Activated naive CD8-positive, alpha-beta T cell treated with anti-CD3 and anti-CD28 coated beads, Interleukin-2, amount 50 U/mL, for 24 hours (primary cell): Measurements from ENCODE around the gene SDR39U1.

Experiments used
- ATAC-seq: fragments of 150-1000 bp; cut with Tn5 transposase; one replicate; pipeline ENCODE4 v1.10.0; 2021
- DNase-seq: peaks from one replicate; pipeline ENCODE4 v3.0.0; 2021
- H3K27ac Mint-ChIP-seq: one replicate; pipeline ENCODE4 v1.8.0; 2021; ENCODE audit warnings: mild to moderate bottlenecking, mixed read lengths
- H3K27me3 Mint-ChIP-seq: one replicate; pipeline ENCODE4 v1.8.0; 2021; ENCODE audit warnings: mixed read lengths
- H3K36me3 Mint-ChIP-seq: one replicate; pipeline ENCODE4 v1.8.0; 2021; ENCODE audit warnings: low read depth, mixed read lengths
- H3K4me1 Mint-ChIP-seq: one replicate; pipeline ENCODE4 v1.8.0; 2021; ENCODE audit warnings: mixed read lengths
- H3K4me3 Mint-ChIP-seq: one replicate; pipeline ENCODE4 v1.8.0; 2021; ENCODE audit warnings: mild to moderate bottlenecking, moderate library complexity, mixed read lengths
- H3K9me3 Mint-ChIP-seq: one replicate; pipeline ENCODE4 v1.8.0; 2021; ENCODE audit warnings: mixed read lengths

Gene SDR39U1

GRCh38 chr14:24415421-24416253, 26.9 kb downstream of the SDR39U1 start:
- ATAC-seq: no peak
- no peaks in the 10 kb centered on the region for H3K36me3 Mint-ChIP-seq
- H3K4me3 Mint-ChIP-seq: no peak overlapping the region
- H3K9me3 Mint-ChIP-seq: no peaks in the 10 kb centered on the region
- H3K4me1 Mint-ChIP-seq: no peaks in the 10 kb centered on the region
- DNase-seq: no peak
- H3K27me3 Mint-ChIP-seq: peaks cover 7% of the 10 kb centered on the region
- H3K27ac Mint-ChIP-seq: no peak overlapping the region

DNA sequence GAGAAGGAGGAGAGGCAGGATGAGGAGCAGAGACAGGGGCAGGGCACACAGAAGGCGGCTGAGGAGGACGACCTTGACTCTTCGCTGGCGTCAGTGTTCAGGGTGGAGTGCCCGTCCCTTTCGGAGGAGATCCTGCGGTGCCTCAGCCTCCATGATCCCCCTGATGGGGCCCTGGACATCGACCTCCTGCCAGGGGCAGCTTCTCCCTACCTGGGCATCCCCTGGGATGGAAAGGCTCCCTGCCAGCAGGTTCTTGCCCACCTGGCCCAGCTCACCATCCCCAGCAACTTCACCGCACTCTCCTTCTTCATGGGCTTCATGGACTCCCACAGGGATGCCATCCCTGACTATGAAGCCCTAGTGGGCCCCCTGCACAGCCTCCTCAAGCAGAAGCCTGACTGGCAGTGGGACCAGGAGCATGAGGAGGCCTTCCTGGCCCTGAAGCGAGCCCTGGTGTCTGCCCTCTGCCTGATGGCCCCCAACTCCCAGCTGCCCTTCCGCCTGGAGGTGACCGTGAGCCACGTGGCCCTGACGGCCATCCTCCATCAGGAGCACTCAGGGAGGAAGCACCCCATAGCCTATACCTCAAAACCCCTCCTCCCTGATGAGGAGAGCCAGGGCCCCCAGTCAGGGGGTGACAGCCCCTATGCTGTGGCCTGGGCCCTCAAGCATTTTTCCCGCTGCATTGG, 27.7 kb downstream of the SDR39U1 start:
- Mint-ChIP-seq H3K9me3 (no peaks in the 10 kb centered on the region), H3K4me3 (no peak overlapping the region), H3K27ac (no peak overlapping the region), H3K36me3 (no peaks in the 10 kb centered on the region), H3K4me1 (no peaks in the 10 kb centered on the region), H3K27me3 (peaks cover 7% of the 10 kb centered on the region)
- no peak for ATAC-seq
- DNase-seq: no peak

- H3K4me3 Mint-ChIP-seq: no peak overlapping the region
- peaks cover 7% of the 10 kb centered on the region for H3K27me3 Mint-ChIP-seq
- H3K4me1 Mint-ChIP-seq: no peaks in the 10 kb centered on the region
- H3K36me3 Mint-ChIP-seq: no peaks in the 10 kb centered on the region
- no peak overlapping the region for H3K27ac Mint-ChIP-seq
- ATAC-seq (no peak), DNase-seq (no peak)
- H3K9me3 Mint-ChIP-seq: no peaks in the 10 kb centered on the region
These were observed 28.5 kb downstream of the SDR39U1 start for GRCh38 chr14:24414077-24414476.

GRCh38 chr14:24411443-24412389, 30.9 kb downstream of the SDR39U1 start:
- DNase-seq (peak; percentile 39), ATAC-seq (peak; percentile 59)
- H3K4me3 Mint-ChIP-seq: no peak overlapping the region
- H3K27me3 Mint-ChIP-seq: no peaks in the 10 kb centered on the region
- no peak overlapping the region for H3K27ac Mint-ChIP-seq
- no peaks in the 10 kb centered on the region for H3K9me3 Mint-ChIP-seq
- H3K4me1 Mint-ChIP-seq: no peaks in the 10 kb centered on the region
- no peaks in the 10 kb centered on the region for H3K36me3 Mint-ChIP-seq

DNA sequence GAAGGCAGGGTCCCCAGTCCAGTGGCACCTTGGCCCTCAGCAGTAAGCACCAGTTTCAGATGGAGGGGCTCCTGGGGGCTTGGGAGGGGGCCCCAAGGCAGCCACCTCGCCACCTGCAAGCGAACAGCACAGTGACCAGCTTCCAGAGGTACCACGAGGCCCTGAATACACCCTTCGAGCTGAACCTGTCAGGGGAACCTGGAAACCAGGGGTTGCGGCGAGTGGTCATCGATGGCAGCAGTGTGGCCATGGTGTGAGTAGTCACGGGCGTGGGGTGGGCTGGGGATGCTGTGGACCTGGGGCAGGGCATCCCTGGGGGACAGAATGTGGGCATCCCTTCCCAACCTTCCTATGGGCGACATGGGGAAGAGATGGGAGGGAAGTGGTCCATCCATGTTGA, 32.6 kb downstream of the SDR39U1 start:
- Mint-ChIP-seq H3K36me3 (no peaks in the 10 kb centered on the region), H3K27me3 (peaks cover 2% of the 10 kb centered on the region), H3K4me1 (no peaks in the 10 kb centered on the region), H3K4me3 (no peak overlapping the region), H3K27ac (no peak overlapping the region), H3K9me3 (no peaks in the 10 kb centered on the region)
- DNase-seq: no peak
- no peak for ATAC-seq

DNA sequence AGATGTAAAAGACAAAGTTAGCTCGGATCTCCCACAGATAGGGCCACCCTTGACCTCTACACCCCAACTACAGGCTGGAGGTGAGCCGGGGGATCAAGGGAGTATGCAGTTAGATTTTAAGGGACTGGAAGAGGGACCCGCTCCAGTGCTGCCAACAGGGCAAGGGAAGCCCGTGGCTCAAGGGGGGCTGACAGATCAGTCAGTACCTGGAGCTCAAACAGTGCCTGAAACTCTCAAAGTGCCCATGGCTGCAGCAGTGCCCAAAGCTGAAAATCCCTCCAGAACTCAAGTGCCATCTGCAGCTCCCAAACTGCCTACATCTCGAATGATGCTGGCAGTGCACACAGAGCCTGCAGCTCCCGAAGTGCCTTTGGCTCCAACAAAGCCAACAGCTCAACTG, 33.4 kb downstream of the SDR39U1 start:
- H3K4me3 Mint-ChIP-seq: no peak overlapping the region
- ATAC-seq (no peak), DNase-seq (no peak)
- no peaks in the 10 kb centered on the region for H3K36me3 Mint-ChIP-seq
- H3K4me1 Mint-ChIP-seq: no peaks in the 10 kb centered on the region
- H3K27me3 Mint-ChIP-seq: peaks cover 2% of the 10 kb centered on the region
- H3K9me3 Mint-ChIP-seq: no peaks in the 10 kb centered on the region
- no peak overlapping the region for H3K27ac Mint-ChIP-seq

GRCh38 chr14:24408764-24409163, 33.8 kb downstream of the SDR39U1 start:
- no peak overlapping the region for H3K27ac Mint-ChIP-seq
- peaks cover 2% of the 10 kb centered on the region for H3K27me3 Mint-ChIP-seq
- ATAC-seq (no peak), DNase-seq (no peak)
- H3K9me3 Mint-ChIP-seq: no peaks in the 10 kb centered on the region
- H3K4me3 Mint-ChIP-seq: no peak overlapping the region
- no peaks in the 10 kb centered on the region for H3K36me3 Mint-ChIP-seq
- H3K4me1 Mint-ChIP-seq: no peaks in the 10 kb centered on the region

DNA sequence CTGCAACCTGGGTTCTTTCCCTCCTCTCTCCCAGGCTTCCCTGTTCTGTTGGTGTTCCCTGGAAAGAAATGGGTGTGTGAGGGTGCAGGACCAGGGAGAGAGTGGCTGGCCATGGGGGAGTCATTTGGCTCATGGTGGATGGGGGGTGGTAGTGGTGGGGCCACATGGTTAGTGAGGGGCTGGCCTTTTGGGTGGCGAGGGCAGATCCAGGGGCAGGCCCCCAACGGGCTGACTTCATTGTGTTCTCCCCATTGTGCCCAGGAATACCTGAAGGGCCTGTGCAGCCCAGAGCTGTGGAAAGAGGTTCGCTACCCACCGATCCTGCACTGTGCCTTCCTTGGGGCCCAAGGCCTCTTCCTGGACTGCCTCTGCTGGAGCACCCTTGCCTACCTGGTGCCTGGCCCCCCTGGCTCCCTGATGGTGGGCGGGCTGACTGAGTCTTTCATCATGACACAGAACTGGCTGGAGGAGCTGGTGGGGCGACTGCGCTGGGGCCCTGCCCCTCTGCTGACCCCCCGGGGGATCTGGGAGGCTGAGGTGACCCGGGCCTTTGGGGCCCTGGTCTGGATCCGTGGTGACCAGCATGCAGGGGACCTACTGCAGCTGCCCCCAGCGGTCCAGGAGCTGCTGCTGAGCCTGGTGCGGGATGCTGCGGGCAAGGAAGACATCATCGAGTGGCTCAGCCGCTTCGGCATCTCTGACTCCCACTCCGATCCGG, 34.8 kb downstream of the SDR39U1 start:
- H3K27me3 Mint-ChIP-seq: peaks cover 2% of the 10 kb centered on the region
- H3K36me3 Mint-ChIP-seq: no peaks in the 10 kb centered on the region
- no peak overlapping the region for H3K27ac Mint-ChIP-seq
- H3K4me3 Mint-ChIP-seq: no peak overlapping the region
- DNase-seq: no peak
- H3K9me3 Mint-ChIP-seq: no peaks in the 10 kb centered on the region
- no peak for ATAC-seq
- no peaks in the 10 kb centered on the region for H3K4me1 Mint-ChIP-seq

DNA sequence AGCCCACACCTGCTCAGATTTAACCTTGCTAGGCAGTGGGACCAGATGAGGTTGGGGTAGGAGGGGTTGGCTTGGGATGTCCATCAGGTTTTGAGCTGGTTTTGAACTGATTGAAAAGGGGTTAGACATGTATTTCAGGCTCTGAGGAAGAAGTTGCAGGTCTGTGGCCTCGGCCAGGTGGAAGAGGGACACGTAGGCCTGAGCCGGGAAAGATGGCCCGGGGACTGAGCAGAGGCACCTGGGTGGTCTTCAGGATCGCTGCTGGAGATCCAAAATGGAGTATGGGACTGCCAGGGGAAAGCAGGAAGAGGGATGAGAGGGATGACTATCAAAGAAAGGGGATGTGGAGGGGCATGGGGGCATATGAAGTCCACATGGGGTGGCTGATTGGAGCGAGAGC, 36.2 kb downstream of the SDR39U1 start:
- no peaks in the 10 kb centered on the region for H3K36me3 Mint-ChIP-seq
- DNase-seq (no peak), ATAC-seq (no peak)
- H3K27ac Mint-ChIP-seq: no peak overlapping the region
- no peaks in the 10 kb centered on the region for H3K4me1 Mint-ChIP-seq
- H3K4me3 Mint-ChIP-seq: no peak overlapping the region
- peaks cover 2% of the 10 kb centered on the region for H3K27me3 Mint-ChIP-seq
- no peaks in the 10 kb centered on the region for H3K9me3 Mint-ChIP-seq

GRCh38 chr14:24404814-24405213, 37.8 kb downstream of the SDR39U1 start:
- DNase-seq (no peak), ATAC-seq (no peak)
- Mint-ChIP-seq H3K27ac (no peak overlapping the region), H3K36me3 (no peaks in the 10 kb centered on the region), H3K9me3 (no peaks in the 10 kb centered on the region), H3K27me3 (peaks cover 6% of the 10 kb centered on the region), H3K4me1 (no peaks in the 10 kb centered on the region), H3K4me3 (no peak overlapping the region)

GRCh38 chr14:24403294-24403998, 39.1 kb downstream of the SDR39U1 start:
- Mint-ChIP-seq H3K36me3 (no peaks in the 10 kb centered on the region), H3K9me3 (no peaks in the 10 kb centered on the region), H3K4me3 (no peak overlapping the region), H3K27me3 (peaks cover 11% of the 10 kb centered on the region), H3K27ac (no peak overlapping the region), H3K4me1 (peaks cover 4% of the 10 kb centered on the region)
- no peak for ATAC-seq
- no peak for DNase-seq

GRCh38 chr14:24401810-24402702, 40.5 kb downstream of the SDR39U1 start:
- H3K27me3 Mint-ChIP-seq: peaks cover 11% of the 10 kb centered on the region
- no peaks in the 10 kb centered on the region for H3K36me3 Mint-ChIP-seq
- no peak overlapping the region for H3K27ac Mint-ChIP-seq
- H3K4me3 Mint-ChIP-seq: no peak overlapping the region
- H3K9me3 Mint-ChIP-seq: no peaks in the 10 kb centered on the region
- H3K4me1 Mint-ChIP-seq: peaks cover 4% of the 10 kb centered on the region
- DNase-seq (no peak), ATAC-seq (no peak)
